Measurements from ENCODE around the gene THBS3.

DNA sequence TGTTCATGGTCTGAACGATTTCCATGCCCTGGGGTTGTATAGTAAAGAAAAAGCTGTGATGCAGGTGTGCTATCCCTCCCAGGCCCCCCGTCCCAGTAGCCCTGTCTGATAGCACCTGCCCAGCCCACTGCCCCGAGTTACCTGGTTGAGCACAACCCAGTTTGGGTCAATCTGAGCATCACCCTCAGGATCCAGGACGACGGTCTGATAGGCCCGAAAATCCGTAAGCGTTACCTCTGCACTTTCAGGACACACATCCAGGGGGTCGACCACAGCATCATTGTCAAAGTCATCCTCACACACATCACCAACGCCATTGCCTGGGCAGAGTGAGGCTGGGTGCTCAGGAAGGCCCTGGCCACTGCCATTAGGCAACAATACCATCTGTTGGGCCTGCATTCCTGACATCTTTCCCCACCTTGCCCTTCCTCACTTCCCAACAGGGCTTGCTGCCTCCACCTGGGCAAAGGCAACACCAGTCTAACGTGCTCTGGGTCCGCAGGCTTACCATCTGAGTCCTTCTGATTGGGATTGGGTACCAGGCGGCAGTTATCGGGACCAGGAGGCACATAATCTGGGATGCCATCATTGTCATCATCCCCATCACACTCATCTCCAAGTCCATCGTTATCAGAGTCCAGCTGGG is 9.7 kb downstream of the THBS3 start:
- TF ChIP-seq SIN3A (IDR thresholded peaks at IDR 0.05; ENCODE audit: borderline replicate concordance, insufficient read depth, low read depth, low read length), result no peak
- TF ChIP-seq, protein P1, sequence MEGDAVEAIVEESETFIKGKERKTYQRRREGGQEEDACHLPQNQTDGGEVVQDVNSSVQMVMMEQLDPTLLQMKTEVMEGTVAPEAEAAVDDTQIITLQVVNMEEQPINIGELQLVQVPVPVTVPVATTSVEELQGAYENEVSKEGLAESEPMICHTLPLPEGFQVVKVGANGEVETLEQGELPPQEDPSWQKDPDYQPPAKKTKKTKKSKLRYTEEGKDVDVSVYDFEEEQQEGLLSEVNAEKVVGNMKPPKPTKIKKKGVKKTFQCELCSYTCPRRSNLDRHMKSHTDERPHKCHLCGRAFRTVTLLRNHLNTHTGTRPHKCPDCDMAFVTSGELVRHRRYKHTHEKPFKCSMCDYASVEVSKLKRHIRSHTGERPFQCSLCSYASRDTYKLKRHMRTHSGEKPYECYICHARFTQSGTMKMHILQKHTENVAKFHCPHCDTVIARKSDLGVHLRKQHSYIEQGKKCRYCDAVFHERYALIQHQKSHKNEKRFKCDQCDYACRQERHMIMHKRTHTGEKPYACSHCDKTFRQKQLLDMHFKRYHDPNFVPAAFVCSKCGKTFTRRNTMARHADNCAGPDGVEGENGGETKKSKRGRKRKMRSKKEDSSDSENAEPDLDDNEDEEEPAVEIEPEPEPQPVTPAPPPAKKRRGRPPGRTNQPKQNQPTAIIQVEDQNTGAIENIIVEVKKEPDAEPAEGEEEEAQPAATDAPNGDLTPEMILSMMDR (IDR thresholded peaks at IDR 0.05), result no peak
- no peak for TF ChIP-seq POLR2AphosphoS5 (IDR thresholded peaks at IDR 0.05; ENCODE audit: low read depth, low read length)
- TF ChIP-seq, protein P2, sequence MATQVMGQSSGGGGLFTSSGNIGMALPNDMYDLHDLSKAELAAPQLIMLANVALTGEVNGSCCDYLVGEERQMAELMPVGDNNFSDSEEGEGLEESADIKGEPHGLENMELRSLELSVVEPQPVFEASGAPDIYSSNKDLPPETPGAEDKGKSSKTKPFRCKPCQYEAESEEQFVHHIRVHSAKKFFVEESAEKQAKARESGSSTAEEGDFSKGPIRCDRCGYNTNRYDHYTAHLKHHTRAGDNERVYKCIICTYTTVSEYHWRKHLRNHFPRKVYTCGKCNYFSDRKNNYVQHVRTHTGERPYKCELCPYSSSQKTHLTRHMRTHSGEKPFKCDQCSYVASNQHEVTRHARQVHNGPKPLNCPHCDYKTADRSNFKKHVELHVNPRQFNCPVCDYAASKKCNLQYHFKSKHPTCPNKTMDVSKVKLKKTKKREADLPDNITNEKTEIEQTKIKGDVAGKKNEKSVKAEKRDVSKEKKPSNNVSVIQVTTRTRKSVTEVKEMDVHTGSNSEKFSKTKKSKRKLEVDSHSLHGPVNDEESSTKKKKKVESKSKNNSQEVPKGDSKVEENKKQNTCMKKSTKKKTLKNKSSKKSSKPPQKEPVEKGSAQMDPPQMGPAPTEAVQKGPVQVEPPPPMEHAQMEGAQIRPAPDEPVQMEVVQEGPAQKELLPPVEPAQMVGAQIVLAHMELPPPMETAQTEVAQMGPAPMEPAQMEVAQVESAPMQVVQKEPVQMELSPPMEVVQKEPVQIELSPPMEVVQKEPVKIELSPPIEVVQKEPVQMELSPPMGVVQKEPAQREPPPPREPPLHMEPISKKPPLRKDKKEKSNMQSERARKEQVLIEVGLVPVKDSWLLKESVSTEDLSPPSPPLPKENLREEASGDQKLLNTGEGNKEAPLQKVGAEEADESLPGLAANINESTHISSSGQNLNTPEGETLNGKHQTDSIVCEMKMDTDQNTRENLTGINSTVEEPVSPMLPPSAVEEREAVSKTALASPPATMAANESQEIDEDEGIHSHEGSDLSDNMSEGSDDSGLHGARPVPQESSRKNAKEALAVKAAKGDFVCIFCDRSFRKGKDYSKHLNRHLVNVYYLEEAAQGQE (IDR thresholded peaks at IDR 0.05; ENCODE audit: insufficient read depth in 1 of 2, low read depth in 2 of 2, low read length in 1 of 2), result no peak
- no peak for TF ChIP-seq TCF7L2 (IDR thresholded peaks at IDR 0.05; ENCODE audit: low read depth, low read length)
